Measurements from ENCODE around the gene OGG1.

Gene OGG1

GRCh38 chr3:9729419-9729818 lies 20.3 kb upstream of the OGG1 start:
- DNase-seq, result no peak

DNA sequence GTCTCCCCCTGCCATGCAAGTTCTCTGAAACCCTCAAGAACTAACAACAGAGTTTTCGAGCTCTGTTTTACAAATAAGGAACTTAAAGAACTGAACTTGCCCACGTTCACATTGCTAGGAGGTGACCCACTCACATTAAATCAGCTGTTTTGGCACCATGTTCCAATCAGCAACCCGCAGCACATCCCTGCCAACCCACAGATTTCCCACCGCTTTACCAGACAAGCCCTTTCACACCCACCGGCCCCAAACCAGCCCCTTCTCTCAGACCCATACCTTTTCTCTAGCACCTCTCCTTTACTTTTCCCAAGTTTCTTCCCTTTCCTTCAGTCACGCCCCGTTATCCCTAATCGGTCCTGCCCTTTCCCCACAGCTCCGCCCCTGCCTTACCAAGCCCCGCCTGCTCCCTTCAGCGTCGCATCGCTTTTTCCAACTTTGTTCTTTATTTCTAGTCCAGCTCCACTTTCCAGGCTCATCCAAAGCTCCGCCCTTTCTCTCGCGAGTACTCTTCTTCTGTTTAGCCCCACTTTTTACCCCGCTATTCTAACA lies 19.0 kb upstream of the OGG1 start:
- no peak for DNase-seq

GRCh38 chr3:9731206-9732079 lies 18.3 kb upstream of the OGG1 start, which contains the start of gene BRPF1:
Gene BRPF1 (plus strand): TSS chr3:9731735. CDS start chr3:9734141, 2,406 bp downstream.
- peak; percentile 100 for DNase-seq

DNA sequence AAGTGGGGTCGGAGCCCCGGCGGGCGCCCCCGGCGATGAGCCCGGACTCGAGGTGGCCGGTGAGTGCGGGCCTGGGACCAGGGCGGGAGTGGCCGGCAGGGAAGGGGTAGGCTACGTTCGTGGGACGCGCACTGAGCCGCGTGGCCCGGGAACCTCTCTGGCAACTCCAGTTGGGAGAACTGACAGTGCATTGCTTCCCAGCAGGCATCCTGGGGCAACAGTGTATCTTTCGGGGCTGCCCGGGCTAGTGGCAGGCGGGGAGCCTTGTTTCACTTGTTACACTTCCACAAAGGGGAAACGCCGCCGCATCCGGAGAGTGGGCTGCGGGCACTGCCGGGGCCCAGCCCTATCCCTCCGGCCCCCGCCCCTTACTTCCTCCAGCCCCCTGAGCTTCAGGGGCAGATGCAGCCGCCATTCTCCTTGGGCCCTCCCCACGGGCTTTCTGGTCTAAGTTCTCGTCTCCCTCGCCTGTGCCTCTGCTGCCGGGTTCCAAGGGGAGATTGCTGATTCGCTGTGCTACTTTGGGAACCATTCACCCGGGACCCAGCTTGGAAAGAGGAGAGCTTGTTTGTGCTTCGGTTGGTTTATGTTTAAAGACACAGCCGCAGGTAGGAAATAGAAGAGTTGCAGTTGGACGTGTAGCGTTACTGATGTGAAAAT lies 17.5 kb upstream of the OGG1 start:
- DNase-seq, result peak; percentile 32

- DNase-seq, result no peak
These were observed 17.0 kb upstream of the OGG1 start for GRCh38 chr3:9732740-9733115.

GRCh38 chr3:9736831-9737230 lies 12.9 kb upstream of the OGG1 start:
- DNase-seq, result no peak

GRCh38 chr3:9739181-9739580 lies 10.6 kb upstream of the OGG1 start:
- no peak for DNase-seq

DNA sequence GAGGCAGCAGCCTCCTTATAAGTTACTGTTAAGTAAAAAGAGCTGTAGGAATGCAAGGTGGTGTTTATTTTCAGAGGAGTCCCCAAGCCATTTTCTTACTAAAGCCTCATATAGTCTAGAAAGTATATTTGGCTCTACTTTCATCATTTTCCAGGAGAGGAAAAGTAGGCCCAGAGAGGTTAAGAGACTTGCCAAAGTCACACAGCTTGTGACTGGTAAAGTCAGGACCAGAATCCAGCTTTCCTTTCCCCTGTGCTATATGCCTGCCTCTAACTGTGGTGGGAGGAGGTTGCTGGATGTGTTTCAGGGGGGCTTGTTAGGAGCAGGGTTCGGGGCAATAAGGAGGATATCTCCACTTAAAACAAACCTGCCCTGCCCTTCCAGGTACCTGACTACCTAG lies 7.2 kb upstream of the OGG1 start:
- no peak for DNase-seq

- DNase-seq, result no peak
These were observed 6.2 kb upstream of the OGG1 start for GRCh38 chr3:9743548-9743947.

DNA sequence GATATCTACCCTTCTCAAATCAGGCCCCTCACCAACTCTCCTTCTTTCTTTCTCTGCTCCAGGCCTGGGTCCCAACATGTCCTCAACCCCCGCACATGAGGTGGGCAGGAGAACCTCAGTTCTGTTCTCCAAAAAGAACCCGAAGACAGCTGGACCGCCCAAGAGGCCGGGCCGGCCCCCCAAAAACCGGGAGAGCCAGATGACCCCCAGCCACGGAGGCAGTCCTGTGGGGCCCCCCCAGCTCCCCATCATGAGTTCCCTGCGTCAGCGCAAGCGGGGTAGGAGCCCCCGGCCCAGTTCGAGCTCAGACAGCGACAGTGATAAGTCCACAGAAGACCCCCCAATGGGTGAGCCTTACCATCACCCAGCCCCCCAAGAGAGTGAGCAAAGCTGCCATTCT lies 5.6 kb upstream of the OGG1 start:
- no peak for DNase-seq

DNA sequence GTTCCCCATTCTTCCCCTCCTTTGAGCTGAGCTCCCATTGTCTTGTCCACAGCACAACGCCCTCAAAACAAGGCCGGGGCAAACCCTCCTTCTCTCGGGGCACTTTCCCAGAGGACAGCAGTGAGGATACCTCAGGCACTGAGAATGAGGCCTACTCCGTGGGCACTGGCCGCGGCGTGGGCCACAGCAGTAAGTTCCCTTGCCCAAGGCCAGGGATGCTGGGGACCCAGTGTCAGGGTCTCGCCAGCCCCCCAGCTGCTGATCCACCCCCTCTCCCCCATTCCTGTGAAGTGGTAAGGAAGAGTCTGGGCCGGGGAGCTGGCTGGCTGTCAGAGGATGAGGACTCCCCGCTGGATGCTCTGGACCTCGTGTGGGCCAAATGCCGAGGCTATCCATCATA lies 4.2 kb upstream of the OGG1 start:
- no peak for DNase-seq

DNA sequence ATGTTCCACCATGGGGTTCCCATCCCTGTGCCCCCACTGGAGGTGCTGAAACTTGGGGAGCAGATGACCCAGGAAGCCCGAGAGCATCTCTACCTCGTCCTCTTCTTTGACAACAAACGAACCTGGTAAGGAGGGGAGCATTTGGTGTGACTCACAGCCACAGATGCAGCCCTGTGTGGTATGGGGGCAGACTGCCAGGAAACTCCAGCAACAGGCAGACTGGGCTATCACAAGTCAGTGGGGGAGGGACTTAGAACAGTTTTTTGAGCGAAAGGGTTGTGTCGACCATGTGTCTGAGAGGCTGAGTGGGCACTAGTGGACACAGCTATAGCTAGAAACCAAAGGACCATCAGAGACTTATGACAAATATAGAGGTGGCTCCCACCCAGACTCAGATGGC lies 3.4 kb upstream of the OGG1 start:
- DNase-seq, result no peak

DNA sequence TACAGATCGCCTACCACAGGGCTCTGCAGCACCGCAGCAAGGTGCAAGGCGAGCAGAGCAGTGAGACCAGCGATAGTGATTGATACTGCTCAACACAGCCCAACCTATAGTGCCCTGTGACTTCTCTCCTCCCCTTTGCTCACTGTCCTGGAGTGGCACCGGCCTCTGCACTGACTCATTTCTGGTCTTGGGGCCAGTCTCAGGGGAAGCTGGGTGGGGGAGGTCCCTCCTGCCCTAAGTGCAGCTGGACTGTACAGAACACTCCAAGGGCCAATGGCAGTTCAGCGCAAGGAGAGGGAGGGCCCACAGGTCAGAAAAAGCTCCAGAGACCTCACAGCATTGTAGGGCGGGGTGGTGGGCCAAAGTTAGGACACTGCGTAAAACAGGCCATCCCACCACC lies 2.5 kb upstream of the OGG1 start:
- DNase-seq, result no peak

GRCh38 chr3:9748031-9748430 lies 1.7 kb upstream of the OGG1 start:
- DNase-seq, result no peak

DNA sequence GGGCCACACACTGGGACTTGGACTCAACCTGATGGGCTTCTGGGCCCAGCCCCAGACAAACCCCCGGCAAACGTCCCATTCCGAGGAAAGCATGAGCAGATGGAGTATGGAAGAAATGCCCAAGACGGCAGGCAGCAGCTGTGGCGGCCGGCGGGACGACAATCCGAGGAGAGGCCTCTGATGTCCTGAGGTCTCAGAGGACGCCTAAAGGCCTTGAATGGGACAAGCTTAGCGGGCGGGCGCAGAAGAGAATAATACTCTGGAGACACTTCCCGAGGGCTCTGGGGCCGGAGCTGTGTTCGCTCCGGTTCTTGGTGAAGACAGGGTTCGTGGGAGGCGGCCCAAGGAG lies 482 bp upstream of the OGG1 start:
- DNase-seq, result no peak

DNA sequence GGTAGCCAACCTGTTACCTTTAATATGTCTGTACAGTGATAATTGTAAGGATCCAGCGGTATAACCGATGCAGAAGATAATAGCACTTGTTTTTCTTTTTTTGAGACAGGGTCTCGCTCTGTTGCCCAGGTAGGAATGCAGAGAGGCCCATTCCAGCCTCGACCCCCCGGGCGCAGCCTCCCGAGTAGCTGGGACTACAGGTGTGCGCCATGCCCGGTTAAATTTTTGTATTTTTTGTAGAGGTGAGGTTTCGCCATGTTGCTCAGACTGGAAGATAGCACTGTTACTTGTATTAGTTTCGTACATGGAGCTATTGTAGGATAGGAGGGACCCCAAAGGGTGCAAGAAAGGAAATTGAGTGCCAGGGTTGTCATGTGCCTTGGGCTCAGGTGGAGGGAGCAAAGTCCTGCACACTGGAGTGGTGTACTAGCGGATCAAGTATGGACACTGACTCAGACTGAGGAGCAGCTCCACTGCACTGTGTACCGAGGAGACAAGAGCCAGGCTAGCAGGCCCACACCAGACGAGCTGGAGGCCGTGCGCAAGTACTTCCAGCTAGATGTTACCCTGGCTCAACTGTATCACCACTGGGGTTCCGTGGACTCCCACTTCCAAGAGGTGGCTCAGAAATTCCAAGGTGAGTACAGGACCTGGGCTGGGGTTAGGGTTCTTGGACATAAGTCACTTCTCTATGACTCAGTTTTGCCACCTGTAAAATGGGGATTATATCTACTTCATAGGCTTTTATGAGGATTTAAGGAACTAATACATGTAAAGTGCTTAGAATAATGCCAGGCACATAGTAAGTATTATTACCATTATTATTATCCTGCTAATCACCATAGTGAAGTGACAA lies 1.0 kb downstream of the OGG1 start:
- no peak for DNase-seq

- no peak for DNase-seq
These were observed 4.9 kb downstream of the OGG1 start for GRCh38 chr3:9754678-9755077.

DNA sequence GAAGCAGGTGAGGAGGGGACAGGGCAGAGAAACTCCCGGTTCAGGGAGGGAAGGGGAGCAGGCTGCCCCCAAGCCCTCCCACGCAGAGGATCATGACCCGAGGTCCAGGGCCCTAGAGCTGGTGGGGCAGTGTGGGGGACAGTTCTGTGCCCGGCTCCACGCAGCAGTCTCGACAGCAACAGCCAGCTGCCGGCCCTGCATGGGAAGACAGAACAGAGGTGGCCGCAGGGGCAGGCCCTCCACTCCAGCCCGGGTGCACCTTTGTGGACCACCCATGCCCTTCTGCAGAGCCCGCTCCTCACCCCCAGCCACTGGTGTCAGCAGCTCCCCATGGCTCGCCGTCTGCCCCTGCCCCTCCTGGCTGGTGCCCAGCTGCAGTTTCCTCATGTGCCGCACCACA lies 7.7 kb downstream of the OGG1 start:
- DNase-seq, result no peak

DNA sequence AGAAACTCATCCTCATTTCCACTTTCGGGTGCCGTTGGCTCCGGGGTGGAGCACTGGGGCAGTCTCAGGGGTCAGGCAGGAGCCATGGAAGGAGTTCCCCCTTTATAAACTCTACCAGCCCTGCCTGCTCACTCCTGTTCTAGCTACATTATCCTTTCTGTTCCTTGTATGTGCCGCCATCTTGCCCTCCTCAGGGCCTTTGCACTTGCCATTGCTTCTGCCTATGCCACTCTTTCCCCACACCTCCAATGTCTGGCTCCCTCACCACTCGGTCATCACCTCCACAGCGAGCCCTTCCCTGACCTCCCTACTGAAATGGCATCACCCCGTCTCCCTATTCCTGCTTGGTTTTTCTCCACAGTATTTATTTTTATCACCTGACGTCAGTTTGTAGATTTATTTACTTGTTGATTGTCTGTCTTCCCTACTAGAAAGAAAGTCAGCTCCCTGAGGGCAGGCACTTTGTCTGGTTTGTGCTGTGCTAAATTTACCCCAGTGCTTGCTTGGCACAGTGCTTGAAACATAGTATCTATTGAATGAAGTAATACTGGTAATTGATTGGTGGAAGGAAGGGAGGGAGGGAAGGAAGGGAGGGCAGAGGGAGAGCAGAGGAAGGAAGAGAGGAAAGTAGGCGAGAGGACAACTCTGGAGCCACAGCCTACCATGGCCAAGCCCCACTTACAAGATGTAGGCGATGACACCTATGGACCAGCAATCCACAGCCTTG lies 11.2 kb downstream of the OGG1 start:
- DNase-seq, result no peak

GRCh38 chr3:9761919-9762318 lies 12.2 kb downstream of the OGG1 start:
- DNase-seq, result no peak

- no peak for DNase-seq
These were observed 13.1 kb downstream of the OGG1 start for GRCh38 chr3:9762871-9763270.

DNA sequence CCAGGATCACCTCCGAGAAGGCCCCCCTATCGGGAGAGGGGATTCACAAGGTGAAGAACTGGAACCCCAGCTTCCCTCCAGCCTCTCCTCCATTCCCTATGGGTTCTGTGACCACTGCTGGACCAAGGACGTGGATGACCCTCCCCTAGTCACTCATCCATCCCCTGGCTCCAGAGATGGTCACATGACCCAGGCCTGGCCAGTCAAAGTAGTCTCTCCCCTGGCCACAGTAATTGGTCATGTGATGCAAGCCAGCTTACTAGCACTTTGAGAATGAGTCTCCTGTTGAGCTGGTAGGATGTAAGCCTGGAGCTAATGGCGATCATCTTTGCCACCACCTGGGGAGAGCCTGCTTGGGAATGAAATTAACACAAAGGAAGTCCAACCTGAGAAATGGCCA lies 16.1 kb downstream of the OGG1 start:
- no peak for DNase-seq

- DNase-seq, result no peak
These were observed 17.7 kb downstream of the OGG1 start for GRCh38 chr3:9767418-9767817.

Data from activated effector memory CD4-positive, alpha-beta T cell treated with Interleukin-2 at 50 U/mL for 16 hours (primary cell).